Ureter (tissue), 1 donor: ENCODE measurements around the gene OR5AU1. TPM values are rescaled to one million over a fixed set of nuclear protein-coding genes. Genes with fewer than 3 reads are reported as not detected.

Experiments
- DNase-seq: peaks from one replicate; pipeline ENCODE4 v3.0.0-alpha.2; 2020; ENCODE audit warnings: low spot score
- total RNA-seq: library from RNA; stranded (reverse); gene quantifications from one replicate; pipeline ENCODE4 v1.2.4, GENCODE V29; 2023
- donor health status: DM: yes; HTN: yes; CAD: no.

OR5AU1 gene
- total RNA-seq, 1 donor from 2014 or later, result not detected

GRCh38 chr14:21107283-21107800 is 48.5 kb downstream of the OR5AU1 start:
- no peak for DNase-seq

GRCh38 chr14:21106498-21107282 is 49.2 kb downstream of the OR5AU1 start:
- DNase-seq, result peak; percentile 86

DNA sequence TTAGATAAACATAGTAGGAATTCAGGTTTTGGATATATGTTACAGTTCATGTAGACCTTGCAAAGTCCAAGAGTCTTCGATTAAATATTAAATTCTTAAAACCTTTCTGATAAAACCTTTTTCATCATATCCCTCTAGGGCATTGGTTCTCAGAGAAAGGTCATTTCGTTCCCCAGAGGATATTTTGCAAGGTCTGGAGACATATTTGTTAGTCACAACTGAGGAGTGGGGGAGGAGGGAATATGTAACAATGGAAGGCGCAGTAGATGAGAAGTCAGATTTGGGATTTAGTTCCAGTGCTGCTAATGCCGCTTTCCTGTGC is 49.7 kb downstream of the OR5AU1 start:
- no peak for DNase-seq

- DNase-seq, result no peak
Measured at GRCh38 chr14:21105095-21105494, 50.8 kb downstream of the OR5AU1 start.

Other genes with a start within 250 kb of the OR5AU1 start
- gene RNASE2, start 200.6 kb downstream of the OR5AU1 start, total RNA-seq, result 1.1 TPM
- 70.0 TPM for gene METTL17, start 166.1 kb downstream of the OR5AU1 start, total RNA-seq
- gene SLC39A2, start 156.8 kb downstream of the OR5AU1 start, total RNA-seq, result 0.83 TPM
- gene NDRG2, start 131.0 kb downstream of the OR5AU1 start, total RNA-seq, result 188 TPM
- gene TPPP2, start 125.8 kb downstream of the OR5AU1 start, total RNA-seq, result 0.62 TPM
- not detected for gene RNASE13, start 121.3 kb downstream of the OR5AU1 start, total RNA-seq
- gene RNASE7, start 113.7 kb downstream of the OR5AU1 start, total RNA-seq, result 0.94 TPM
- not detected for gene RNASE8, start 98.2 kb downstream of the OR5AU1 start, total RNA-seq
- 41.2 TPM for gene ARHGEF40, start 85.8 kb downstream of the OR5AU1 start, total RNA-seq
- gene ZNF219, start 57.4 kb downstream of the OR5AU1 start, total RNA-seq, result 47.2 TPM
- gene TMEM253, start 55.0 kb downstream of the OR5AU1 start, total RNA-seq, result 1.6 TPM
- gene HNRNPC, start 113.4 kb upstream of the OR5AU1 start, total RNA-seq, result 591 TPM
- gene RPGRIP1, start 124.0 kb upstream of the OR5AU1 start, total RNA-seq, result 0.49 TPM
- gene SUPT16H, start 228.0 kb upstream of the OR5AU1 start, total RNA-seq, result 75.0 TPM